GM11168 (cell line): ENCODE results near the gene HSD11B1L.
"Not testable (repeated sequence)": the region's sequence is repeated elsewhere in the genome, so short reads cannot be mapped to it uniquely, and the experiment has no call there.

ENCODE experiments used
- in situ Hi-C: fragments of 300-500 bp; cut with MboI; formaldehyde crosslinking; loops from one replicate; pipeline ENCODE4 v1.12.0; 2022; ENCODE audit warnings: low sequenced_read_pairs; ENCODE audit not compliant: unreplicated experiment

The HSD11B1L gene

DNA sequence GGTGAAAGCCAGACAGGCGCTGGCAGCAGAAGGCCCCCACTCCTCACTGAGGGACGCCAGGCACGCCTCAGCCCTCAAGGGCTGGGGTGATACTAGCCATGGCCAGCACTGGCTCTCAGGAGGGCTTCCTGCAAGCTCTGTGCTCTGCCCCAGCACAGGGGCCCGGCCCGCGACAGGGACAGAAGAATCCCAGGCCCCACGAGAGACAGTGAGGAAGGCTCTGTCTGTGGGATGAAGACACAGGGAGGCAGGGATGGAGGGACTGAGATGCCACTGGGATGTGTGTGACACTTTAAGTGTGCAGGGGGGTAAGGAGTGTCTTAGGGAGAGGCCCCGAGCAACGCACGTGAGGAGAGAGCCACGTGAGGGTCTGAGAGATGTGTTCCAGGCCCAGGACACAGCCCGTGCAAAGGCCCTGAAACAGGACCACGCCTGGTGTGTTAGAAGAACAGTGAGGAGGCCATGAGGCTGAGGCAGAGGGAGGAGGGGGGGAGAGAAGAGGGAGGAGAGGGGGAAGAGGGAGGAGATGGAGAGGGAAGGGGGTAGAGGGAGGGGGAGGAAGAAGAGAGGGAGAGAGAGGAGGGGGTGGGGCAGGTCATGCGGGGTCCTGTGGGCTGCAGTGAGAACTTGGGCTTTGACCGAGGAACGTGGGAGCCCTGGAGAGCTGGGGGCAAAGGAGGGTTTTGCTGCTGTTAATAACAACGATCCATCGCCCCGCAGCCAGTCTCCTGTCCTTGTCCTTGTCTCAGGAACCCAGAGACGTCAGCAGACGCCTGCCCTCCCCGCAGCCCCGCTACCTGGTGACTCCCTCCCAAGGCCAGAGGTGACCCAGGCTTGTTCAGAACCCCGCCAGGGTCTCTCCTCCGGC lies 16.4 kb downstream of the HSD11B1L start:
- in situ Hi-C loops, result no loop called here

DNA sequence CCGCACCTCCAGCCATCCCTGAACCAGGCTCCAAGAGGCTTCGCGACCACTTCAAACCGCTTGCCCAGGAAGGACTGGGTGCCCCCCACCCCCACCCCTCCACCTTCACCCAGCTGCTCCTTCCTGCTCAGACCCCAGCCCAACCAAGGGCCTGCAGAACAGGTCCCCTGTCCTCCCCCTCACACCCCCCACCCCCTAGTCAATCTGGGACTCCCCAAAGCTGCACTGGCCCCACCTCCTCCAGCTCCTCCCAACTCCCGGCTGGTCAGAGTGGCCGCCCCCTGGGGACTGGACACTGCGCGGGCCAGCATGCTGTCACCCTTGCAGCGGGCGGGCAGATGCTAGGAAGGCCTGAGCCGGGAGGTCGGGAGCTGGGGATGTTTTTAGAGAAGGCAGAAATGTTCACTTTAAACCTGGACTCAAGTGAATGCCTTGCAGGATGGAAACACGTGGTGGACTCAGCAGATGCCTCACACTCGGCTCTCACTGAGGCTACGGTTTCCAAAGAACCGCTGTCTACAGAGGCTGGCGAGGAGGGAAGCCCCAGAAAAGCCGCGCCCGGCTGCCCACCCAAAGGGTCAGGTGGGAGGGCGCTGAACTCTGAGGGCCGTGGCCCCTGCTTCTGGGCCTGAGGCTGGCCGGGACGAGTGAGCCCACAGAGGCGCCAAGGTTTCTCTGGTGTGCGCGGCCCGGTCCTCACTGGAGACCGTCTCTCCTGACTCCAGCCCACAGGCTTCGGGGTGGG lies 17.2 kb downstream of the HSD11B1L start:
- in situ Hi-C loops, result no loop called here

DNA sequence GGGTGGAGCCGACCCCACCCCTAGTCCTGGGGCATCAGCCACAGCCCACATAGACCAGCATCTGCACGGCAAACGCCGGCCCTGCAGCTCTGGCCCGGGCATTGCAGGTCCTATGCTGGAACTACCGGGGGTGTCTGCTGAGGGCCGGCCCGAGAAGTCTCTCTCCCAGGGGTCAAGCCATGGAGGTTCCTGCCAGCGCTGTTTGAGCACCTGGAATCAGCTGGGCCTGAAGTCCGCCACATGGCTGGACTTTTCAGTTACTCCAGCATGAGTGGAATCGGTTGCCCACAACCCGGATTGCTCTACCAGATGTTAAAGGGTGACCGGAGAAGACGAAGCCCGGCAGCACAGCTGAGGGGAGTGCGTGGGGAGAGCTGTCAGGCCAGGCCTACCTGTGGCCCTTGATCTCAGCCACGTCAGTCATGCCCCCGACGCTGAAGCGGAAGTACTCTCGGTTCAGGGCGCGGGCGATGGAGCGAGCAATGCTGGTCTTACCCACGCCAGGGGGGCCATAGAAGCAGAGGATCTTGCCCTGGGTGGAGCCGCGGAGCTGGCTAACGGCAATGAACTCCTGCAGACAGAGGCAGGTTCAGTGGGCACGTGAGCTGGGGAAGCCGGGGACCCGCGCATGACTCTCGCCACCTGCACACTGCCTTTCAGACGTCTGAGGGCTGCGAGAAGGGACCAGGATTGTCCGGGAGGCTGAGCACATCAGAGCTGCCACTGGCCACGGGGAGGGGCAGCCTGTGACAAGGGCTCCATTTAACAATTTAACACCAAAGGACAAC lies 18.0 kb downstream of the HSD11B1L start:
- in situ Hi-C loops, result no loop called here

DNA sequence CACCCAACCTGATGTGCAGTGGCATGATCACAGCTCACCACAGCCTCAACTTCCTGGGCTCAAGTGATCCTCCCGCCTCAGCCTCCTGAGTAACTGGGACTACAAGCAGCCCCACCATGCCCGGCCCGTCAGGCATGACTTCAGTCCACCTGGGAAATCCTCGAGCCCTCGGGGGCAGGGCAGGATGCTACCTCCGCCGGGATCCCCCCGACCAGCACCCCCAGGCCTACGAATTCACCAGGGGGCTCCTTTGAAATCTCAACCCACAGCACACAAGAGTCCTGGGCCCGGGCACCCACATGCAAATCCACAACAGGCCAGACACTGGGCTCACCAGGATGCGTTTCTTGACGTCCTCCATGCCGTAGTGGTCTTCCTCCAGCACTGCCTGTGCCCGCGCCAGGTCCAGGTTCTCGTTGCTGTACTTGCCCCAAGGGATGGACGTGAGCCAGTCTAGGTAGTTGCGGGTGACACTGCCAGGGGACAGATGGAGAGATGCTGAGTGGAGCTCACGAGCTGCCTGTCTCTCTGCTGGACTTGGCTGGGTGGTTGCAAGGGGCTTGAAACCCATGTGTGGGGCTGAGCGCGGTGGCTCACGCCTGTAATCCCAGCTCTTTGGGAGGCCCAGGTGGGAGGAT lies 19.7 kb downstream of the HSD11B1L start:
- in situ Hi-C loops, result no loop called here

DNA sequence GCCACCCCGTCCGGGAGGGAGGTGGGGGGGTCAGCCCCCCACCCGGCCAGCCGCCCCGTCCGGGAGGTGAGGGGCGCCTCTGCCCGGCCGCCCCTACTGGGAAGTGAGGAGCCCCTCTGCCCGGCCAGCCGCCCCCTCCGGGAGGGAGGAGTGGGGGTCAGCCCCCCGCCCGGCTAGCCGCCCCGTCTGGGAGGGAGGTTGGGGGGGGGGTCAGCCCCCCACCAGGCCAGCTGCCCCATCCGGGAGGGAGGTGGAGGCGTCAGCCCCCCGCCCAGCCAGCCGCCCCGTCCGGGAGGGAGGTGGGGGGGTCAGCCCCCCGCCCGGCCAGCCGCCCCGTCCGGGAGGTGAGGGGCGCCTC lies 21.2 kb downstream of the HSD11B1L start:
- in situ Hi-C loops, result not testable (repeated sequence)

DNA sequence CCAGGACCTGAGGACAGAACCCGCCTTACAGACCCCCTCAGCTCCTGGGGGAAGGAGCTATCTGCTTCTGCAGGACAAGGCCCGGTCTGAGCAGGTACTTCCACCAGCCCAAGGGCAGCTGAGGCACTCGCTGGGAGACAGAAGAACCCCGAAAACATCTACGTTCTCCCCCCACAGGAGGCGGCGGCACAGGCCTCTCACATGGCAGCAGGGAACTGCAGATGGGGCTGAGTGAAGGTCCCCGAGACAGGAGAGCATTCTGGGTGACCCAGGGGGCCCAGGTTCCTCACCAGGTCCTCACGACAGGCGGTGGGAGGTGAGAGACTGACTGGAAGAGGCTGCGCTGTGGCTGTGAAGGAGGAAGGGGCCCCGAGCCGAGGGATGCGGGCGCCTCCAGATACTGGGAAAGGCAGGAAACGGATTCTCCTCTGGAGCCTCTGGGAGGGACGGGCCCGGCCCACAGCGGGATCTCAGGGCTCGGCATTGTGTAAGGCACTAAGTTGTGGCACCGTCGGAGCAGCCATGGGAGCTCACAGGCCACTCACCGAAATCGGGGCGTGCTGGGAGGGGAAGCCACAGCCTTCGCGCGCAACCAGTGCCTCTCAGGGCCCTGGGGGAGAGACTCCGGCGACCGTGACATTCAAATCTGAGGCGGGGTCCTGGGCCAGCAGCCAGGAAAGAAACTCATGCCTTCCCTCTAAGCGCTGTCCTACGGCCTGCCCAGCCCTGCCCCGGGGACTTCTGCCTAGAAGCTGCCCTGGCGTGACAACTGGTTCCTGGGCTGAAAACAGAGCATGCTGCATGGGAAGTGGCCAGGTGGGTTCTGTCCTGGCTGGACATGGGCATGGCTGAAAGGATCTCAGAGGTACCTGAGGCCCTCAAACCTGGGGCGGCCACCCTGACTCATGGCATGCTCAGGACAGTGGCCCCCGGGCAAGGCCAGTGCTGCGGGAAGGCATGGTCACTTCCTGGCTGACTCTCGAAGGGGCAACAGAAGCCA lies 23.3 kb downstream of the HSD11B1L start:
- in situ Hi-C loops, result no loop called here

DNA sequence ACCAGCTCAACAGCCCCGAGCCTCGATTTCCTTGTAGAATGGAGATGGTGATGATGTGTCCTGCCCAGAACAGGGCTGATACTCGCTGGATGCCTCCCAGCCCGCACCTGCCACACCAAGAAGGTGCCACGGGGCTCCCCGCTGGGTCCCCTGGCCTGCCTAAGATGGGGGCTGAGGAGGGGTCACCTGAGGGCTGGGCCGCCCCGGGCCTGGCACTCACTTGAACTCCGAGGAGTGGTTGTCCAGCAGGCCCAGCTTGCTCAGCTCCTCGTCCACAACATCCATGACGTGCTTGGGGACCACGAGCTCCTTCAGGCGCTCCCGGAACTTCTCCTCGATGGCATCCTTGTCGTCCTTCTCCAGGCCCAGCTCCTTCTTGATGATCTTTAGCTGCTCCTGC lies 24.7 kb downstream of the HSD11B1L start:
- in situ Hi-C loops, result no loop called here

DNA sequence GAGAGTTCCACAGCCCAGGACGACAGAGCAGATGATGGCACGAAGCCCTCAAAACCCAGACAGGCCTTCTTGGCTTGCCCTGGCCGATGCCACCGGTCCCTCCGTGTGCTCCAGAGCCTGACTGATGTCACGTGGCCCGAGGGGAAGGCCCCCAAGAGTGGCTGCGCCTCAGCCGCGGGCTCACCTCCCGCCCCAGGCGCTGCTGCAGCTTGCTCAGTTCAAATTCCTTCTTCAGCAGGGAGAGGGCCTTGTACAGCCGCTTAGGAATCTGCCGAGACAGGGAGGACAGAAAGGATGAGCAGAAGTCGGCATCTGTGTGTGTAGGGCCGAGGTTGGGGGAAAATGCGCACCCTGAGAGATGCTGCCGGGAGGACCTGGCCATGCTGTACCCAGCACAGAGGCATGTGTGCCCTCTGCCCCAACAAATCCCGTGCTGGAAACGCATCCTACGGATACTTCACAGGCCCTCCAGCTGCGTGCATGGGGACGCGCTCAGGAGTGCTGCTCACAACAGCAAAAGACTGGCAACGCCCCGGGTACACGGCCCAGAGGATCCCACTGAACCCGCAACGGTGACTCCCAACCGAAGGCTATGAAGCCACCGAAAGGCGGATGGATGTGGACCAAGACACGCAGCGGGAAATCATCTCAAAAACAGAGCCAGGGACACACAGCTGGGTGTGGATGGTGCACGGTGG lies 26.2 kb downstream of the HSD11B1L start:
- in situ Hi-C loops, result no loop called here

DNA sequence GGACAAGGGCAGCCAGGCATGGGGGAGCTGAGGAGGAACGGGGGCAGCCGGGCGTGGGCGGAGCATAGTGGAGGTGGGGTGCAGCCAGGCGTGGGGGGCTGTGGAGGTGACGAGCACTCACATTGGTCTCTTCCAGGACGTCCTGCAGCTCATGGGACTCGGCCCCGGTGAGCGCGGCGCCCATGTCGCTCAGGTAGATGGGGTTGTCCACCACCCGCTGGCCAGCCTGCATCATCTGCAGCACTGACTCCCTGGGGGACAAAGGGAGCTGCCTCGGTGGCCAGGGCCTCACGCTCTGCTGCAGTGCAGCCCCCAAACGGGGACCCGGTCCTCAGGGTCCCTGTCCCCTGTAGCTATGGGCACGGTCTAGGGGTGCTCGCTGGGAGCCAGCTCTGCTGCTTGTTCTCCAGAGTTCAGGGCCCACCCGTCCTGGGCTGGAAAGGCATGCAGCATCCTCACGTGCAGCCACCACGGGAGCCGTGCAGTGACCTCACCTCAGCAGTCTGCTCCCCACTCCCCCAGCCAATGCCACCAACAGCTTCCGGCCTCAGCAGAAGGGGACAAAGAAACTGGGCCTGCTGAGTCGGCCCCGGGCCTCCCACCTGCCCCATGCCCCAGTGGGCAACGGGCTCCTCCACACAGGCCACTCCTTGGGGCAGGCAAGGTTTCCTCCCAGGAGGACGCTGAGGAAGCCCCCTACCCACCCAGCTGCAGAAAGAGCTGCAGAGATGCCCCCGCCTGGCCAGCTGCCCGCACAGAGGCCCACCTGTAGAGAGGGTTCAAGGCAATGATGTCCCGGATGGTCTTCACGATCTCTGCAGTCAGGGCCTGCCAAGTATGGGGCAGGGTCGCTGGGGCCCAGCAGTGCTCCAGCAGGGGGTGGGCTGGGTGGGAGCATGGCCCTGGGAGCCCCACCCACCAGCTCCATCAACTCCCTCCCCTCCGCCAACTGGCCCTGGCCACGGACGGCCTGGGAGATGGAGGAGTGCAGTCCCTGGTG lies 27.0 kb downstream of the HSD11B1L start:
- in situ Hi-C loops, result no loop called here

DNA sequence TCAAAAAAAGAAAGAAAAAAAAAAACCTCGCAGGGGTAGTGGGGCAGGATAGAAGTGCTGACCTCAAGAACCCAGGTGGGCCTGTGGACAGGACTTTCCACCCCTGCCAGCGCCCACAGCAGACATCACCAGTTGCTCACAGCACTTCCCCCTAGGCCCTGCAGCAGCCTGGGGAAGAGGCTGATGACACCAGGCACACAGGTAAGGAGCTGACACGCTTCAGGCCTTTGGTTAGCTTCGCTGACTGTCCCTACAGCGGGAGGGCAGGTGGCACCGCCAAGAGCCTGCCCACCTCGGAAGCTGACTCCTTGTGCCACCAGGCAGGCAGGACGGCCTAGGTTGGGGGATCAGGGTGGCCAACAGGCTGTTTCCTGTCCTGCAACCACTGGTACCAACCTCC lies 30.2 kb downstream of the HSD11B1L start:
- in situ Hi-C loops, result no loop called here

DNA sequence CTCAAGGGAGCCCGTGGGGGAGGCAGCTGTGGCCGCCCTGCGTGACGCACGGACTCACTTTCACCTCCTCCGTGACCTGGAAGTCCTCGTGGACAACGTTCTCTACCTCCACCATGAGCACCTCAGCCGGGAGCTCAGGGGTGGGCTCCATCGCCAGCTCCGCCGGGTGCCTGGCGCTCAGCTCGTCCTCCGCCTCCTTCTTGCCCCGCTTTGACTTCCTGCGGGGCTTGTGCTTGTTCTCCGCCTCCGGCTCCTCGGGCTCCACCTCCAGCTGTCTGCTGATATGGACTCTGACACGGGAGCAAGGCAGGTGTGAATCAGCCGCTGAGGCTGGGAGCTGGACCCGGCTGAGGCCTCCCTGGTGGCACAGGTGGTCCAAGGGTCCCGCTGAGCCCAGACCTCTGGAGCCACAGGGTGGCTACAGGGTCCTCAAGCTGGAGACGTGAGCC lies 30.9 kb downstream of the HSD11B1L start:
- in situ Hi-C loops, result no loop called here

DNA sequence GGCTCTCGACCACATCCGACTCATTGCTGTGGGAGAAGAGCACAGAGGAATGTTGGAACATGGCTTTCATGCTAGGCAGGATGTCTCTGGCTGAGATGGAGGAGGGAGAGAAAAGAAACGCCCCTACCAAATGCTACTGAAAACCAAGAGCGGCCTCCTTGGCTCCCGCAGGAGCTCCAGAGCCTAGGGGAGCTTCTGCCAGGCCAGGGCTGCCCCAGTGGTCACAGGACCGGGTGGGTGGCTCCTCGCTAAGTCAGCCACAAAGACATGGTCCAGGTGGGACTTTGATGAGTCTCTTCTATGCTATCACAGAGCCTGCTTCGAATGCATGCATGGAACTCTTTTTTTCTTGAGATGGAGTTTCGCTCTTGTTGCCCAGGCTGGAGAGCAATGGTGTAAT lies 32.4 kb downstream of the HSD11B1L start:
- in situ Hi-C loops, result no loop called here

DNA sequence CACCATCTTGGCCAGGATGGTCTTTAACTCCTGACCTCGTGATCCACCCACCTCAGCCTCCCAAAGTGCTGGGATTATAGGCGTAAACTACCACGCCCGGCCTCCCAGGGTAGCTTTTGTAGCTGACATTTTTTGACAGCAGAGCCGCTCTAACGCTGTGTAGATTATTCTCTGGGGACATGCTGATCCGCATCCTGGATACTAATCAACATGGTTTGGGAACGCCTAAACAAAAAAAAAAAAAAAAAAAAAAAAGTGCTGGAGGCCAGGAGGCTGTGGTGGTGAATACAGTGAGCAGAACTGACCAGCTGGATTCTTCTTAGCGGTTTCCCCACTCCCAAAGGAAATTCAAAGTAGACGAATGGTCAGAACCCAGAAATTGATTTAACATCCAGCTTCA lies 34.0 kb downstream of the HSD11B1L start:
- in situ Hi-C loops, result no loop called here

DNA sequence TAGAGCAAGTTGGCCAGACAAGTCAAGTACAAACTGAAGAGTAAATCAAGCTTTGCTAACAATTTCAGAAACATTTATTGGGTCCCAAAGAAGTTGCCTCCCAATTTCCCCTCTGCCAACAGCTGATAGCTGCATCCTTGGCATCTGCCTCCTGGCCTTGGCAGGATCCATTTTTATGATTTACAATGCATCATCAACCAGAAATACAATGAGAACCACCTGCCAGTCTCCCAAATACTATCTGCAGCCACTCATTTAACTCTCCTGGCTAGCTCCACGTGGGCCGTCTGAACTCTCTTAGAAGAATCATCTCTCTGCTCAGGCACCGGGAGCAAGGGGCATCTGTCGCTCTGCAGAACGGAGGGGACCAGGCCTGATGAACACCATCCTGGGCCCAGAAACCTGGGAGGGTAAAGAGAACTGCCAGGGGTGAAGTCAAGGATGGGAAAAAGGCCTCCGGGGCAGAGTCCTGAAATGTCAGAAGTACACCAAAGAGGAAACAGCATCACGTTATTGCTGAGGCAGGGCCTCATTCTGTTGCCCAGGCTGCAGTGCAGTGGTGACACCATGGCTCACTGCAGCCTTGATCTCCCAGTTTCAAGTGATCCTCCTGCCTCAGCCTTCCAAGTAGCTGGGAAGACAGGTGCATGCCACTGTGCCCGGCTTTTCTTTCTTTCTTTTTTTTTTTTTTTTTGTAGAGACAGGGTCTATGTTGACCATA lies 36.5 kb downstream of the HSD11B1L start:
- in situ Hi-C loops, result no loop called here

DNA sequence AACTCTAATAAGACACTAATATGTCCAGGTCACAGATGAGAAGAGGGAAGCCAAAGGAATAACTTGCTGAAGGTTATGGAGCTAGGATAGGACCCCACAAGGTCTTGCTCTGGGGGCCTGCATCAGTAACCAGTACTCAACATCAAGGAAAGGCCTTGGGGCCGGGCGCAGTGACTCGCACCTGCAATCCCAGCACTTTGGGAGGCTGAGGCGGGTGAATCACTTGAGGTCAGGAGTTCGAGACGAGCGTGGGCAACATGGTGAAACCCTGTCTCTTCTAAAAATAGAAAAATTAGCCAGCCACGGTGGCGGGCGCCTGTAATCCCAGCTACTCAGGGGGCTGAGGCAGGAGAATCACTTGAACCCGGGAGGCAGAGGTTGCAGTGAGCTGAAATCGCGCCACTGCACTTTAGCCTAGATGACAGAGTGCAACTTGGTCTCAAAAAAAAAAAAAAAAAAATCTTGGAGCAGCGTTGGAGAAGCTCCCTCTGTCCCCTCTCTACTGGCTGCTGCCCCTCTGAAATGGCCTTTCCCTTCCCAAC lies 37.3 kb downstream of the HSD11B1L start:
- in situ Hi-C loops, result no loop called here

DNA sequence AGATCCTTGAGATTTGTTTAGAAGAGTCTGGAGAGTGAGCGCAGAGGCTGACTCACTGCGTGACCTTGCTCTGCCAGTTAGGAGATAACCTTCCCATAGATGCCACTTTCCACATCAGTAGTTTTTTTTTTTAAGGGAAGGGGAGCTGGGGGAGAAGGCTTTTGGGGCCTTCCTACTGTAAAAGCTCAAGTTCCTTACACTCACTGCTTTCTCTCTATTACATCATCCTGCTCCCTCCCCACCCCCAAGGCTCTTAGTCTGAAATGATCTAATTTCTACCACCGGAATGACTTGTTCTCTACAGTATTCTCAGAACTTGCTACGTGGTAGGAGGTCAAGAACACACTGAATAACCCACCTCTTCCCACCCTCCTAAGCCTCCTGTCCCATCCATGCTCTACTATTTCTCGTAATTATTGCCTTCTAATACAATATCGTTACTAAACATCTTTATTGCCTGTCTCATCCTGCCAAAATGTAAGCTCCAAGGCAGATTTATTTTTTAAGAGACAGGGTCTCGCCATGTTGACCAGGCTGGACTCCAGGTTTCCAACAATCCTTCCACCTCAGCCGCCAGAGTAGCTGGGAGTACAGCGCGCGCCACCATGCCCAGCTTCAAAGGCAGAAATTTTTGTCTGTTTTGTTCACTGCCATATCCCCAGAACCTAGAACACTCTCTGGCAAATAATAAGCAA lies 37.9 kb downstream of the HSD11B1L start:
- in situ Hi-C loops, result no loop called here
